Femur (tissue), 1 donor: ENCODE results near the gene KCNT2.
A peak's percentile ranks its signal among the peaks of the same experiment; 100 is the strongest.
"Not testable (repeated sequence)": the region's sequence is repeated elsewhere in the genome, so short reads cannot be mapped to it uniquely, and the experiment has no call there.

Source experiments
- DNase-seq: peaks from one replicate; pipeline ENCODE4 v3.0.0-alpha.2; 2017

The KCNT2 gene

GRCh38 chr1:196510451-196510850 lies 97.8 kb downstream of the KCNT2 start:
- DNase-seq = no peak

- not testable (repeated sequence) for DNase-seq
Observed at GRCh38 chr1:196504224-196504623, 104.0 kb downstream of the KCNT2 start.

GRCh38 chr1:196502437-196502836 lies 105.8 kb downstream of the KCNT2 start:
- DNase-seq = no peak

GRCh38 chr1:196501760-196502428 lies 106.3 kb downstream of the KCNT2 start:
- no peak for DNase-seq

GRCh38 chr1:196497817-196498216 lies 110.4 kb downstream of the KCNT2 start:
- DNase-seq = no peak

- DNase-seq = no peak
Observed at GRCh38 chr1:196494766-196495165, 113.5 kb downstream of the KCNT2 start.

GRCh38 chr1:196493881-196494280 lies 114.4 kb downstream of the KCNT2 start:
- no peak for DNase-seq

- DNase-seq = no peak
Observed at GRCh38 chr1:196488579-196488978, 119.7 kb downstream of the KCNT2 start.

GRCh38 chr1:196486346-196486745 lies 121.9 kb downstream of the KCNT2 start:
- DNase-seq = no peak

- no peak for DNase-seq
Observed at GRCh38 chr1:196481616-196482015, 126.6 kb downstream of the KCNT2 start.

- DNase-seq = no peak
Observed at GRCh38 chr1:196477262-196477661, 131.0 kb downstream of the KCNT2 start.

GRCh38 chr1:196467230-196467925 lies 140.9 kb downstream of the KCNT2 start:
- no peak for DNase-seq

GRCh38 chr1:196466654-196467053 lies 141.6 kb downstream of the KCNT2 start:
- DNase-seq = no peak

- no peak for DNase-seq
Observed at GRCh38 chr1:196466166-196466565, 142.1 kb downstream of the KCNT2 start.

GRCh38 chr1:196464480-196464941 lies 143.7 kb downstream of the KCNT2 start:
- peak; percentile 46 for DNase-seq

- no peak for DNase-seq
Observed at GRCh38 chr1:196462086-196462485, 146.2 kb downstream of the KCNT2 start.

- no peak for DNase-seq
Observed at GRCh38 chr1:196461521-196461920, 146.7 kb downstream of the KCNT2 start.

- DNase-seq = no peak
Observed at GRCh38 chr1:196459383-196459782, 148.9 kb downstream of the KCNT2 start.

GRCh38 chr1:196454792-196455191 lies 153.4 kb downstream of the KCNT2 start:
- DNase-seq = no peak

GRCh38 chr1:196451103-196451502 lies 157.1 kb downstream of the KCNT2 start:
- DNase-seq = no peak

GRCh38 chr1:196450143-196451095 lies 157.8 kb downstream of the KCNT2 start:
- no peak for DNase-seq

GRCh38 chr1:196449460-196449859 lies 158.8 kb downstream of the KCNT2 start:
- DNase-seq = no peak

GRCh38 chr1:196445775-196446174 lies 162.5 kb downstream of the KCNT2 start:
- no peak for DNase-seq
